GM12891 (cell line): Measurements from ENCODE around the gene SERTAD3.
"Not testable (repeated sequence)": the region's sequence is repeated elsewhere in the genome, so short reads cannot be mapped to it uniquely, and the experiment has no call there.

Source experiments
- DNase-seq: peaks from one replicate; pipeline ENCODE4 v3.0.0; 2011; ENCODE audit warnings: low spot score; ENCODE audit not compliant: insufficient read length
- FAIRE-seq: peaks from 2 replicates; lab custom pipeline; 2011; peaks lifted over from hg19 to GRCh38; lab: Jason Lieb, UNC
- PAX5 ChIP-seq: IDR thresholded peaks from 2 replicates; pipeline ENCODE4 v1.6.1; 2011; ENCODE audit warnings: low read length, moderate library complexity, mild to moderate bottlenecking; ENCODE audit not compliant: insufficient read depth, severe bottlenecking
- POLR2A ChIP-seq: IDR thresholded peaks from 2 replicates; pipeline ENCODE4 v1.6.1; 2011; ENCODE audit warnings: low read depth, low read length, control low read depth
- POLR2AphosphoS5 ChIP-seq: IDR thresholded peaks from 2 replicates; pipeline ENCODE4 v1.6.1; 2011; ENCODE audit warnings: low read depth, low read length, control low read depth
- POU2F2 ChIP-seq: IDR thresholded peaks from 2 replicates; pipeline ENCODE4 v1.6.1; 2011; ENCODE audit warnings: low read depth, mild to moderate bottlenecking, control low read depth, low read length, moderate library complexity
- SPI1 ChIP-seq: IDR thresholded peaks from 2 replicates; pipeline ENCODE4 v1.6.1; 2011; ENCODE audit warnings: low read depth, low read length, control low read depth
- TAF1 ChIP-seq: IDR thresholded peaks from 2 replicates; pipeline ENCODE4 v1.6.1; 2011; ENCODE audit warnings: low read depth, low read length, control low read depth

Gene SERTAD3

GRCh38 chr19:40458597-40458974 is 14.5 kb upstream of the SERTAD3 start:
- FAIRE-seq (no peak), DNase-seq (no peak)
- TF ChIP-seq SPI1: no peak
- TF ChIP-seq POLR2A: no peak

GRCh38 chr19:40457953-40458596 is 13.9 kb upstream of the SERTAD3 start:
- DNase-seq (no peak), FAIRE-seq (no peak)
- TF ChIP-seq POU2F2 (no peak), POLR2AphosphoS5 (no peak), SPI1 (no peak)

- TF ChIP-seq PAX5 (no peak), SPI1 (no peak), POU2F2 (no peak), POLR2AphosphoS5 (no peak), POLR2A (no peak), TAF1 (no peak)
- no peak for DNase-seq
- no peak for FAIRE-seq
Measured at GRCh38 chr19:40457048-40457447, 12.9 kb upstream of the SERTAD3 start.

GRCh38 chr19:40453943-40454342 is 9.8 kb upstream of the SERTAD3 start:
- not testable (repeated sequence) for FAIRE-seq, DNase-seq

GRCh38 chr19:40453151-40453735 is 9.1 kb upstream of the SERTAD3 start:
- DNase-seq (no peak), FAIRE-seq (no peak)
- TF ChIP-seq POLR2AphosphoS5 (no peak), POLR2A (no peak), SPI1 (no peak), PAX5 (no peak), TAF1 (no peak), POU2F2 (no peak)

- FAIRE-seq: no peak
- TF ChIP-seq POLR2A (no peak), TAF1 (no peak), PAX5 (no peak), POU2F2 (no peak), POLR2AphosphoS5 (no peak), SPI1 (no peak)
- no peak for DNase-seq
Measured at GRCh38 chr19:40452016-40452415, 7.9 kb upstream of the SERTAD3 start.

GRCh38 chr19:40450664-40451063 is 6.5 kb upstream of the SERTAD3 start:
- no peak for TF ChIP-seq SPI1
- TF ChIP-seq POLR2AphosphoS5: no peak
- no peak for TF ChIP-seq TAF1
- no peak for TF ChIP-seq POLR2A
- TF ChIP-seq POU2F2: no peak
- FAIRE-seq (no peak), DNase-seq (no peak)

- no peak for FAIRE-seq
- TF ChIP-seq POLR2AphosphoS5 (no peak), POU2F2 (no peak), TAF1 (no peak), POLR2A (no peak), SPI1 (no peak), PAX5 (no peak)
Measured at GRCh38 chr19:40449506-40449905, 5.4 kb upstream of the SERTAD3 start.

GRCh38 chr19:40446263-40446784 is 2.2 kb upstream of the SERTAD3 start:
- TF ChIP-seq POU2F2 (no peak), TAF1 (no peak), POLR2AphosphoS5 (no peak), PAX5 (no peak), POLR2A (no peak), SPI1 (no peak)
- DNase-seq (no peak), FAIRE-seq (no peak)

More at GRCh38 chr19:40449506-40449905, 5.4 kb upstream of the SERTAD3 start:
- DNase-seq: no peak

GRCh38 chr19:40445780-40446262 is 1.7 kb upstream of the SERTAD3 start:
- DNase-seq: no peak

More at GRCh38 chr19:40445780-40446262, 1.7 kb upstream of the SERTAD3 start:
- no peak for FAIRE-seq
- TF ChIP-seq SPI1 (no peak), TAF1 (no peak), POLR2AphosphoS5 (no peak), POLR2A (no peak)
